HFF-Myc (cell line): ENCODE measurements around the gene HYLS1.

Experiments
- DNase-seq: peaks from one replicate; pipeline ENCODE4 v3.0.0-alpha.2; 2011; ENCODE audit warnings: low read depth; ENCODE audit errors: extremely low read depth
- H3K4me3 ChIP-seq: replicated peaks from 2 replicates; pipeline ENCODE4 v1.5.1; 2011; ENCODE audit warnings: low read depth, mild to moderate bottlenecking, control low read depth, low read length
- TF ChIP-seq, protein P1 (sequence below): IDR thresholded peaks from 2 replicates; pipeline ENCODE4 v1.5.1; 2012; ENCODE audit warnings: mild to moderate bottlenecking, low read depth, low read length, control low read depth; ENCODE audit errors: missing control alignments

The HYLS1 gene

DNA sequence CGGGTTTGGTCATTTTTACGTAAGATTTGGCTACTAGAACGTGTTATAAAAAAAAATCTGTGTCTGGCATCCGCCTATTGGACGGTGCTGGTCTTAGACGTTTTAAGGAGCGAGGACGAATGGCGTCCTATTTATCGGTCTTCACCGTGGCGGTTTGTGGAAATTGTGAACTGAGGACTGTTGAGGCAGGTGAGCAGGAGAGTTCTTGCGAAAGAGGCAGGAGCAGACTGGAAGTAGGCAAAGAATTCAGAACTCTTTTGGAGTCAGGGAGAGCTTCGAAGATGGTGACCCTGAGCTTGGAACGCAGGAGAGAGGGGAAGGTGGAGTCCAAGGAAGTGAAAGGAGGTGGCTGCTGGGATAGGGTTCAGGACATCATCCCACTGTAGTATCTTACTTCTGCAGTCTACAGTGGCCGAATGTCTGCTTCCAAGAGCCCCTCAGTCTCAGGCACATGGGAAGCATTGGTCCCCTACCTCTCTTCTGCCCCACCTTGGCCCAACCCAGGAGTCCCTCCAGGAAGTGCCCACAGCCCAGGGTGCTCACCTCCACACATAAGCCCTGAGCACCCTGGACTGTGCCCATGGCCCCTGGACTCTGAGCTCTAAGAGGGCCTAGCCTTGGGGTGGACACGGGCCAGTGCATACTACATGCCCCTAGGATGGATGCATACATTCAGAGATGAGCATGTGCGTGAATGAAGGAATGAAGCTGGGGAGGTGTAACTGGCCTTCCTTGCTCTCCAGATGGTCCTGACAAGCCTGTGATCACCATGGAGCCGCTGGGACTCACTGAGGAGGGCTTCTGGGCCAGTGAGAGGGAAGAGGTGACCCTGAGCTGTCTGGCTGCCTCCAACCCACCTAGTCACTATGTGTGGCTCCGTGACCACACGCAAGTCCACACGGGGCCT lies 62.1 kb downstream of the HYLS1 start:
- DNase-seq: no peak
- H3K4me3 ChIP-seq: no peak overlapping the region
- TF ChIP-seq, protein P1, sequence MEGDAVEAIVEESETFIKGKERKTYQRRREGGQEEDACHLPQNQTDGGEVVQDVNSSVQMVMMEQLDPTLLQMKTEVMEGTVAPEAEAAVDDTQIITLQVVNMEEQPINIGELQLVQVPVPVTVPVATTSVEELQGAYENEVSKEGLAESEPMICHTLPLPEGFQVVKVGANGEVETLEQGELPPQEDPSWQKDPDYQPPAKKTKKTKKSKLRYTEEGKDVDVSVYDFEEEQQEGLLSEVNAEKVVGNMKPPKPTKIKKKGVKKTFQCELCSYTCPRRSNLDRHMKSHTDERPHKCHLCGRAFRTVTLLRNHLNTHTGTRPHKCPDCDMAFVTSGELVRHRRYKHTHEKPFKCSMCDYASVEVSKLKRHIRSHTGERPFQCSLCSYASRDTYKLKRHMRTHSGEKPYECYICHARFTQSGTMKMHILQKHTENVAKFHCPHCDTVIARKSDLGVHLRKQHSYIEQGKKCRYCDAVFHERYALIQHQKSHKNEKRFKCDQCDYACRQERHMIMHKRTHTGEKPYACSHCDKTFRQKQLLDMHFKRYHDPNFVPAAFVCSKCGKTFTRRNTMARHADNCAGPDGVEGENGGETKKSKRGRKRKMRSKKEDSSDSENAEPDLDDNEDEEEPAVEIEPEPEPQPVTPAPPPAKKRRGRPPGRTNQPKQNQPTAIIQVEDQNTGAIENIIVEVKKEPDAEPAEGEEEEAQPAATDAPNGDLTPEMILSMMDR: no peak

DNA sequence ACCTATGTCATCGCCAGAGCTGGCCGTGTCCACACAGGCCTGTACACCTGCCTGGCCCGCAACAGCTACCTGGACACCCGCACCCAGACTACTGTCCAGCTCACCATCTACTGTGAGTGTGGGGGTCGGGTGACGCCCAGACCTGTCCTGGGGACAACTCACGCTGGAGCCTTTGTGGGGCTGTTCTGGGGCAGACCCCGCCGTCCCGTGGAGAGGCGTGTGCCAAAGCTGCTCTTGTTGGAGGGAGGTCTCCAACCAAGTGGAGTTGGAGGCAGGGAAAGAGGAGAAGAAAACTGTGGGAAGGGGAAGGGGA lies 62.7 kb downstream of the HYLS1 start:
- TF ChIP-seq, protein P1: no peak
- H3K4me3 ChIP-seq: no peak overlapping the region
- no peak for DNase-seq
